ENCODE data around the gene SYNGR1.
"Not testable (repeated sequence)": the region's sequence is repeated elsewhere in the genome, so short reads cannot be mapped to it uniquely, and the experiment has no call there.

The SYNGR1 gene

GRCh38 chr22:39316440-39317083 lies 33.2 kb upstream of the SYNGR1 start:
- DNase-seq (ENCODE audit: low spot score) = peak; percentile 90

- no peak for DNase-seq (ENCODE audit: low spot score)
These were observed 32.6 kb upstream of the SYNGR1 start for GRCh38 chr22:39317084-39317774.

- DNase-seq (ENCODE audit: low spot score) = no peak
These were observed 31.9 kb upstream of the SYNGR1 start for GRCh38 chr22:39317775-39318506.

- no peak for DNase-seq (ENCODE audit: low spot score)
These were observed 31.1 kb upstream of the SYNGR1 start for GRCh38 chr22:39318507-39319283.

- peak; percentile 98 for DNase-seq (ENCODE audit: low spot score)
These were observed 30.3 kb upstream of the SYNGR1 start, which contains the start of gene RPL3 for GRCh38 chr22:39319284-39320022. Gene RPL3 (minus strand): TSS chr22:39319623. CDS start chr22:39319597, 26 bp downstream.

GRCh38 chr22:39320616-39321029 lies 29.2 kb upstream of the SYNGR1 start:
- not testable (repeated sequence) for DNase-seq (ENCODE audit: low spot score)

GRCh38 chr22:39325392-39325932 lies 24.3 kb upstream of the SYNGR1 start:
- DNase-seq (ENCODE audit: low spot score) = no peak

GRCh38 chr22:39327995-39328754 lies 21.6 kb upstream of the SYNGR1 start:
- DNase-seq (ENCODE audit: low spot score) = no peak

GRCh38 chr22:39330553-39330952 lies 19.2 kb upstream of the SYNGR1 start:
- DNase-seq (ENCODE audit: low spot score) = not testable (repeated sequence)

- no peak for DNase-seq (ENCODE audit: low spot score)
These were observed 17.2 kb upstream of the SYNGR1 start for GRCh38 chr22:39332441-39333064.

GRCh38 chr22:39336411-39336810 lies 13.4 kb upstream of the SYNGR1 start:
- no peak for DNase-seq (ENCODE audit: low spot score)

GRCh38 chr22:39339775-39340174 lies 10.0 kb upstream of the SYNGR1 start:
- DNase-seq (ENCODE audit: low spot score) = not testable (repeated sequence)

GRCh38 chr22:39341179-39341578 lies 8.6 kb upstream of the SYNGR1 start:
- DNase-seq (ENCODE audit: low spot score) = no peak

- peak; percentile 86 for DNase-seq (ENCODE audit: low spot score)
These were observed 6.3 kb upstream of the SYNGR1 start for GRCh38 chr22:39343259-39344045.

- DNase-seq (ENCODE audit: low spot score) = no peak
These were observed 5.8 kb upstream of the SYNGR1 start for GRCh38 chr22:39344046-39344390.

- DNase-seq (ENCODE audit: low spot score) = no peak
These were observed 4.6 kb upstream of the SYNGR1 start for GRCh38 chr22:39345231-39345630.

- peak; percentile 78 for DNase-seq (ENCODE audit: low spot score)
These were observed 784 bp upstream of the SYNGR1 start for GRCh38 chr22:39348909-39349505.

GRCh38 chr22:39349506-39349966 lies 255 bp upstream of the SYNGR1 start:
- DNase-seq (ENCODE audit: low spot score) = peak; percentile 61

Data from Ammon's horn (tissue), 1 donor.